Testis (tissue), 3 donors: Measurements from ENCODE around the gene ARPC3. TPM values are rescaled to one million over a fixed set of nuclear protein-coding genes. Genes with fewer than 3 reads are reported as not detected.

Experiments
- DNase-seq: peaks from one replicate; pipeline ENCODE4 v3.0.0-alpha.2; 2019
- H3K27ac ChIP-seq, 2 donors: fragments of 200-600 bp; sonication (generic); one replicate each; pipeline ENCODE4 v1.5.1; 2019
- H3K27me3 ChIP-seq: fragments of 200-600 bp; sonication (generic); one replicate; pipeline ENCODE4 v1.5.1; 2019
- H3K36me3 ChIP-seq: fragments of 200-600 bp; sonication (generic); one replicate; pipeline ENCODE4 v1.5.1; 2017; ENCODE audit warnings: low read depth; ENCODE audit errors: missing control alignments
- H3K4me1 ChIP-seq: fragments of 200-600 bp; sonication (generic); one replicate; pipeline ENCODE4 v1.5.1; 2019
- H3K4me3 ChIP-seq, 2 donors: fragments of 200-600 bp; sonication (generic); one replicate each; pipeline ENCODE4 v1.5.1; 2017 to 2019
- H3K9me3 ChIP-seq: fragments of 200-600 bp; sonication (generic); one replicate; pipeline ENCODE4 v1.5.1; 2017
- CTCF ChIP-seq, 3 experiments: fragments of 450-650 bp in 2 of 3; fragments of 200-600 bp in 1 of 3; sonication (generic) in 1 of 3; IDR thresholded peaks; one replicate each; pipeline ENCODE4 v1.5.1; 2016 to 2019; ENCODE audit warnings: antibody characterized with exemption in 3 of 3, mild to moderate bottlenecking in 2 of 3, moderate library complexity in 1 of 3
- POLR2A ChIP-seq: fragments of 450-650 bp; IDR thresholded peaks from one replicate; pipeline ENCODE4 v1.6.1; 2017; ENCODE audit warnings: antibody characterized with exemption, mild to moderate bottlenecking, moderate library complexity
- WGBS, 2 donors: methylation state at CpG; one replicate each; pipeline ENCODE4 v1.1.5; 2018; 5-methylcytosine and 5-hydroxymethylcytosine counted together
- intact Hi-C: fragments of 100-400 bp; cut with DNase I; formaldehyde crosslinking; loops from one replicate; pipeline ENCODE4 v1.15.1; 2023; ENCODE audit warnings: low total_unique reads
- polyA plus RNA-seq: library from polyadenylated mRNA; stranded (reverse); fragments of 350-450 nt; fragmentation: Illumina TruSeq; extraction: RNeasy Lipid Tissue Mini Kit (QIAGEN cat#74804); gene quantifications from one replicate; pipeline ENCODE4 v1.2.3, GENCODE V29; 2014; ENCODE audit warnings: low read depth, low replicate concordance; ENCODE audit not compliant: insufficient read depth
- small RNA-seq, 2 donors: library from RNA; depleted of rRNA; stranded (forward); fragments of <200 nt; gene quantifications; one replicate each; pipeline ENCODE3, GENCODE V24; 2016
- total RNA-seq, 2 donors: library from RNA; depleted of rRNA; stranded (reverse); fragments of >200 nt; gene quantifications; one replicate each; pipeline ENCODE4 v1.2.3, GENCODE V29; 2016

ARPC3 gene
- total and polyA plus RNA-seq, 3 donors from 2014 or later = 216 to 270 (median 244) TPM

DNA sequence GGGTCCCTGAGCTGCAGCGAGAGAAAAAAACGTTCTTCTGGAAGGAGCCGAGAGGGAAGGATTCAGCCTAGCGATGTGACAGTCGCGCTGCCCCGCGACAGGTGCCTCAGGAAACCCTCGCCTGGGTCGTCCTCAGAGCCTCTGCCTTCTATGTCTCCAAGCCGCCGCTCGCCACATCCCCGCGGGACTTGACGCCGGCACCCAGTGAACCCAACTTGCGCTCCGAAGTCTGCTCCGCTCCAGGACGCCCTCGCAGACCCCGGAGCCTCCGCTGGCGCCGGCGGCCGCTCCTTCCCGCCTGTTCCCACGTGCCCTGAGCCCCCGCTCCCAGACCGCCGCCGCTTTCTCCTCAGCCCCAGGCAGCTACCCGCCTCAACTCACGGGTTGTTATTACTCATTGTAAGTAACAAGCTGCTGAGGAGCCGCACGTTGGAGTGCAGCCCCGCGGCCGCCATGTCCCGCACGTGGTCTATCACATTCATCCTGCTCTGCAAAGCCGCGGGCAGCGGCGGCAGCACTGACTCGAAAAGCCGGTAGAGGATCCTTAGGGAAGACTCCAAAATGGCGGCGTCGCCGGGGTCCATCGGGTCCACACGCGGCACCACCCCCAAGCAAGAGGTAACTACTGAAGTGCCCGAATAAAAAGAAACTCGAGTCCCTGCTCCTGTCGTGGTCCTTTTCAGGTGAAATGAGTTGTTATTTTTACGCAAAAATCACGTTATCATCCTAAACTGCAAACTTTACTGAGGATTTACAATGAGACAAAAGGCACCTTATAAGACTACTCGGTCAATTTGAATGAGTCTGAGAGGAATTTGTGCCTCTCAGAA, 46.8 kb downstream of the ARPC3 start, which contains the start of gene ANAPC7:
ANAPC7 (minus strand) TSS at position 563 of the 830 bp plus-strand sequence; CDS start at position 482, 81 bp downstream.
- no peaks in the 10 kb centered on the region for H3K27me3 ChIP-seq
- TF ChIP-seq POLR2A = peak; percentile 11
- peak in 1 of 3 experiments; percentile 18 for TF ChIP-seq CTCF (IDR thresholded peaks at IDR 0.05)

More for the DNA sequence above, 46.8 kb downstream of the ARPC3 start, which contains the start of gene ANAPC7:
- Histone ChIP-seq H3K27ac (peak within 1 kb of the TSS; percentile 95 to 99), H3K4me1 (peaks cover 10% of the 10 kb centered on the region), H3K36me3 (no peaks in the 10 kb centered on the region), H3K4me3 (peak within 1 kb of the TSS; percentile 86 to 91), H3K9me3 (no peaks in the 10 kb centered on the region)
- intact Hi-C loops = no loop called here
- peak; percentile 95 for DNase-seq
- 0% methylated on average over 10 to 62 of the region's 62 CpGs for WGBS, 2 donors

Small RNA genes lying within 50 kb of the gene (small RNA-seq; reads per million reads assigned to genes)
- gene RF00278 = 0 reads per million in 2 donors

Other genes starting within 250 kb of the ARPC3 start
- 100 to 1,000 TPM; 205 to 226 TPM for gene ATP2A2, start 169.1 kb downstream of the ARPC3 start, total RNA-seq
- gene ATP2A2, start 169.1 kb downstream of the ARPC3 start, polyA plus RNA-seq = 291 TPM
- 10 to 100 TPM; 67.1 to 96.5 TPM for gene ANAPC7, start 46.6 kb downstream of the ARPC3 start, total RNA-seq
- 94.4 TPM for gene ANAPC7, start 46.6 kb downstream of the ARPC3 start, polyA plus RNA-seq
- 10 to 100 TPM; 41.8 to 55.5 TPM for gene GPN3, start 17.9 kb upstream of the ARPC3 start, total RNA-seq
- 92.8 TPM for gene GPN3, start 17.9 kb upstream of the ARPC3 start, polyA plus RNA-seq
- gene FAM216A, start 18.5 kb upstream of the ARPC3 start, total RNA-seq = 10 to 100 TPM; 39.7 to 45.6 TPM
- 110 TPM for gene FAM216A, start 18.5 kb upstream of the ARPC3 start, polyA plus RNA-seq
- gene VPS29, start 51.8 kb upstream of the ARPC3 start, total RNA-seq = 10 to 100 TPM; 66.3 to 74.5 TPM
- 81.9 TPM for gene VPS29, start 51.8 kb upstream of the ARPC3 start, polyA plus RNA-seq
- 10 to 100 TPM; 12.8 to 29.1 TPM for gene RAD9B, start 52.0 kb upstream of the ARPC3 start, total RNA-seq
- 21.8 TPM for gene RAD9B, start 52.0 kb upstream of the ARPC3 start, polyA plus RNA-seq
- gene PPTC7, start 133.0 kb upstream of the ARPC3 start, total RNA-seq = 10 to 100 TPM; 29.0 to 30.8 TPM
- gene PPTC7, start 133.0 kb upstream of the ARPC3 start, polyA plus RNA-seq = 23.7 TPM
- 100 to 1,000 TPM in 1 of 2 donors, 10 to 100 TPM in 1; 75.3 to 109 TPM for gene TCTN1, start 163.8 kb upstream of the ARPC3 start, total RNA-seq
- gene TCTN1, start 163.8 kb upstream of the ARPC3 start, polyA plus RNA-seq = 106 TPM
- 10 to 100 TPM; 39.7 to 52.0 TPM for gene HVCN1, start 238.8 kb upstream of the ARPC3 start, total RNA-seq
- gene HVCN1, start 238.8 kb upstream of the ARPC3 start, polyA plus RNA-seq = 139 TPM